8988T (cell line): ENCODE measurements around the gene MMP2.

ENCODE experiments used
- DNase-seq: peaks from one replicate; pipeline ENCODE4 v3.0.0; 2011

MMP2 gene

GRCh38 chr16:55478827-55479429 lies at the start of gene MMP2:
Gene MMP2, plus strand, starts transcription at chr16:55479198. Its CDS starts 282 bp downstream, at chr16:55479480.
- DNase-seq = no peak

- no peak for DNase-seq
These were observed 46.0 kb upstream of the MMP2 start for GRCh38 chr16:55433030-55433429.

- DNase-seq = no peak
These were observed 45.5 kb upstream of the MMP2 start for GRCh38 chr16:55433535-55433934.

GRCh38 chr16:55434000-55434399 lies 45.0 kb upstream of the MMP2 start:
- no peak for DNase-seq

GRCh38 chr16:55435387-55435786 lies 43.6 kb upstream of the MMP2 start:
- no peak for DNase-seq

- no peak for DNase-seq
These were observed 42.4 kb upstream of the MMP2 start for GRCh38 chr16:55436587-55436986.

GRCh38 chr16:55437625-55438024 lies 41.4 kb upstream of the MMP2 start:
- no peak for DNase-seq

- no peak for DNase-seq
These were observed 40.7 kb upstream of the MMP2 start for GRCh38 chr16:55438281-55438680.

GRCh38 chr16:55439101-55439690 lies 39.8 kb upstream of the MMP2 start:
- no peak for DNase-seq

GRCh38 chr16:55443434-55444346 lies 35.3 kb upstream of the MMP2 start:
- no peak for DNase-seq

GRCh38 chr16:55444754-55445485 lies 34.1 kb upstream of the MMP2 start:
- no peak for DNase-seq

GRCh38 chr16:55447231-55447630 lies 31.8 kb upstream of the MMP2 start:
- no peak for DNase-seq

GRCh38 chr16:55452996-55453395 lies 26.0 kb upstream of the MMP2 start:
- DNase-seq = no peak

- DNase-seq = no peak
These were observed 25.1 kb upstream of the MMP2 start for GRCh38 chr16:55453909-55454308.

GRCh38 chr16:55454861-55455260 lies 24.1 kb upstream of the MMP2 start:
- DNase-seq = no peak

- DNase-seq = no peak
These were observed 16.8 kb upstream of the MMP2 start for GRCh38 chr16:55462241-55462640.

- DNase-seq = no peak
These were observed 14.6 kb upstream of the MMP2 start for GRCh38 chr16:55464375-55464774.

GRCh38 chr16:55465077-55465896 lies 13.7 kb upstream of the MMP2 start:
- peak; percentile 75 for DNase-seq

GRCh38 chr16:55466209-55466608 lies 12.8 kb upstream of the MMP2 start:
- no peak for DNase-seq

GRCh38 chr16:55467898-55468297 lies 11.1 kb upstream of the MMP2 start:
- no peak for DNase-seq

- DNase-seq = no peak
These were observed 10.5 kb upstream of the MMP2 start for GRCh38 chr16:55468352-55468990.
